K562 (cell line): ENCODE measurements around the gene MCCD1. TPM values are rescaled to one million over a fixed set of nuclear protein-coding genes. Genes with fewer than 3 reads are reported as not detected.
A peak's percentile ranks its signal among the peaks of the same experiment; 100 is the strongest.

Experiments
- CBFA2T3 ChIP-seq: fragments of 450-650 bp; IDR thresholded peaks from 2 replicates; pipeline ENCODE4 v1.6.1; 2017
- CEBPG ChIP-seq, 3 experiments: fragments of 200-800 bp in 1 of 3; sonication (Bioruptor generic) in 1 of 3; sonication (generic) in 1 of 3; formaldehyde crosslinking in 1 of 3; IDR thresholded peaks in 2 of 3; conservative IDR thresholded peaks in 1 of 3; 2 replicates each; pipeline versions ENCODE4 v1.6.1 to v1.8.0; 2016 to 2022; ENCODE audit warnings: missing compliant biosample characterization in 2 of 3, missing genetic modification characterization in 2 of 3, mild to moderate bottlenecking in 1 of 3, missing genetic modification reagents in 1 of 3
- DMBX1 ChIP-seq: fragments of 250-450 bp; sonication (Bioruptor Pico); IDR thresholded peaks from 2 replicates; pipeline ENCODE4 v1.8.0; 2022; ENCODE audit warnings: inconsistent platforms, mild to moderate bottlenecking, moderate library complexity, borderline replicate concordance
- GABPA ChIP-seq: fragments of 200-800 bp; sonication (Bioruptor generic); conservative IDR thresholded peaks from 2 replicates; pipeline ENCODE4 v1.6.1; 2016; ENCODE audit warnings: low read depth, missing genetic modification characterization, missing compliant biosample characterization
- MLLT1 ChIP-seq, 2 experiments: fragments of 450-650 bp; IDR thresholded peaks; 2 replicates each; pipeline ENCODE4 v1.6.1; 2016
- NFIX ChIP-seq: fragments of 250-450 bp; sonication (Bioruptor Pico); IDR thresholded peaks from 2 replicates; pipeline ENCODE4 v1.4.0; 2020; ENCODE audit warnings: low read depth, mild to moderate bottlenecking, moderate library complexity
- NKRF ChIP-seq: fragments of 450-650 bp; IDR thresholded peaks from 2 replicates; pipeline ENCODE4 v1.6.1; 2016; ENCODE audit warnings: borderline replicate concordance
- NR2C2 ChIP-seq, 2 experiments: fragments of 200-800 bp in 1 of 2; sonication (Bioruptor generic) in 1 of 2; sonication (generic) in 1 of 2; formaldehyde crosslinking in 1 of 2; IDR thresholded peaks; 2 replicates each; pipeline versions ENCODE4 v1.6.1 to v1.8.0; 2016 to 2022; ENCODE audit warnings: mild to moderate bottlenecking in 1 of 2, missing compliant biosample characterization in 1 of 2, missing genetic modification characterization in 1 of 2, missing genetic modification reagents in 1 of 2
- NRF1 ChIP-seq, 2 experiments: fragments of 450-650 bp; IDR thresholded peaks in 1 of 2; conservative IDR thresholded peaks in 1 of 2; 2 replicates each; pipeline ENCODE4 v1.6.1; 2014; ENCODE audit warnings: mild to moderate bottlenecking in 2 of 2
- PTTG1 ChIP-seq: fragments of 450-650 bp; IDR thresholded peaks from 2 replicates; pipeline ENCODE4 v1.6.1; 2016; ENCODE audit warnings: low read depth, mild to moderate bottlenecking, missing genetic modification characterization, missing compliant biosample characterization
- SMAD4 ChIP-seq: fragments of 250-450 bp; sonication (Bioruptor Pico); conservative IDR thresholded peaks from 2 replicates; pipeline ENCODE4 v1.8.0; 2021; ENCODE audit warnings: inconsistent platforms, mild to moderate bottlenecking, moderate library complexity
- SOX6 ChIP-seq: fragments of 450-650 bp; IDR thresholded peaks from 2 replicates; pipeline ENCODE4 v1.6.1; 2014; ENCODE audit warnings: mild to moderate bottlenecking
- ZC3H4 ChIP-seq: sonication (generic); formaldehyde crosslinking; IDR thresholded peaks from 2 replicates; pipeline ENCODE4 v1.9.0; 2021; ENCODE audit warnings: missing genetic modification reagents, borderline replicate concordance
- ZNF165 ChIP-seq: fragments of 250-450 bp; sonication (Bioruptor Pico); IDR thresholded peaks from 2 replicates; pipeline ENCODE4 v1.4.0; 2020; ENCODE audit warnings: borderline replicate concordance
- ZNF589 ChIP-seq: fragments of 200-800 bp; sonication (Bioruptor generic); IDR thresholded peaks from 2 replicates; pipeline ENCODE4 v1.6.1; 2016; ENCODE audit warnings: low read depth, missing genetic modification characterization, missing compliant biosample characterization
- ZNF766 ChIP-seq: fragments of 200-800 bp; sonication (Bioruptor generic); conservative IDR thresholded peaks from 2 replicates; pipeline ENCODE4 v1.6.1; 2016; ENCODE audit warnings: missing genetic modification characterization, missing compliant biosample characterization
- ZNF79 ChIP-seq: fragments of 250-450 bp; sonication (Bioruptor Pico); IDR thresholded peaks from 2 replicates; pipeline ENCODE4 v1.4.0; 2020; ENCODE audit warnings: low read depth, mild to moderate bottlenecking, moderate library complexity
- polyA plus RNA-seq, 8 experiments: library from polyadenylated mRNA; depleted of rRNA in 4 of 8; stranded (reverse) in 5 of 8; unstranded in 3 of 8; fragments of >200 nt; fragmentation: Nextera tagmentation in 2 of 8; fragmentation: Illumina TruSeq in 1 of 8; extraction: Ambion mirVana in 2 of 8; extraction: Trizol in 1 of 8; gene quantifications; 2 replicates each; pipeline versions ENCODE4 v1.2.1 to v1.2.3, GENCODE V29; 2011 to 2014; ENCODE audit warnings: inconsistent platforms in 1 of 8, missing spikeins in 1 of 8
- total RNA-seq, 7 experiments: library from RNA; depleted of rRNA in 6 of 7; stranded (reverse); fragments of >200 nt in 6 of 7; fragmentation: Illumina TruSeq in 2 of 7; extraction: Trizol in 2 of 7; gene quantifications; 2 replicates each; pipeline versions ENCODE4 v1.2.1 to v1.2.3, GENCODE V29; 2011 to 2021; ENCODE audit warnings: low replicate concordance in 1 of 7
- TF ChIP-seq, protein P1 (sequence below), 2 experiments: fragments of 200-800 bp in 1 of 2; sonication (Bioruptor generic) in 1 of 2; sonication (generic) in 1 of 2; formaldehyde crosslinking in 1 of 2; IDR thresholded peaks in 1 of 2; conservative IDR thresholded peaks in 1 of 2; 2 replicates each; pipeline versions ENCODE4 v1.5.0 to v1.6.1; 2016 to 2020; ENCODE audit warnings: missing compliant biosample characterization in 1 of 2, missing genetic modification characterization in 1 of 2, missing genetic modification reagents in 1 of 2
- TF ChIP-seq, protein P2 (sequence below): fragments of 450-650 bp; IDR thresholded peaks from 2 replicates; pipeline ENCODE4 v1.6.1; 2016; ENCODE audit warnings: low read depth, mild to moderate bottlenecking, moderate library complexity

The MCCD1 gene
- total and polyA plus RNA-seq, 9 of the 15 experiments (the other 6 are each of a cell fraction or from before 2014, with no cell fraction given): not detected

GRCh38 chr6:31558631-31559500 is 30.1 kb downstream of the MCCD1 start (continued):
- TF ChIP-seq, protein P1, sequence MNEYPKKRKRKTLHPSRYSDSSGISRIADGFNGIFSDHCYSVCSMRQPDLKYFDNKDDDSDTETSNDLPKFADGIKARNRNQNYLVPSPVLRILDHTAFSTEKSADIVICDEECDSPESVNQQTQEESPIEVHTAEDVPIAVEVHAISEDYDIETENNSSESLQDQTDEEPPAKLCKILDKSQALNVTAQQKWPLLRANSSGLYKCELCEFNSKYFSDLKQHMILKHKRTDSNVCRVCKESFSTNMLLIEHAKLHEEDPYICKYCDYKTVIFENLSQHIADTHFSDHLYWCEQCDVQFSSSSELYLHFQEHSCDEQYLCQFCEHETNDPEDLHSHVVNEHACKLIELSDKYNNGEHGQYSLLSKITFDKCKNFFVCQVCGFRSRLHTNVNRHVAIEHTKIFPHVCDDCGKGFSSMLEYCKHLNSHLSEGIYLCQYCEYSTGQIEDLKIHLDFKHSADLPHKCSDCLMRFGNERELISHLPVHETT (CRISPR knock-in tag; conservative IDR thresholded peaks at IDR 0.05 in 1 of 2, IDR thresholded peaks at IDR 0.05 in 1 of 2): peak in 1 of 2 experiments; percentile 44; a peak in 1 of 4 replicates
- no peak; the same call in 1 of the 2 replicates for TF ChIP-seq SMAD4
- 0 out of 2 replicates have a peak, but pooled peaks have one; percentile 8 for TF ChIP-seq SOX6
- peak; percentile 92 for TF ChIP-seq CEBPG (CRISPR knock-in tag; IDR thresholded peaks at IDR 0.05)
- peak; percentile 52 to 94 for TF ChIP-seq CEBPG (tag; conservative IDR thresholded peaks at IDR 0.05 in 1 of 2, IDR thresholded peaks at IDR 0.05 in 1 of 2)
- peak; percentile 67 for TF ChIP-seq GABPA (tag)
- no peak for TF ChIP-seq MLLT1 (IDR thresholded peaks at IDR 0.05)
- no peak for TF ChIP-seq NR2C2 (CRISPR knock-in tag; IDR thresholded peaks at IDR 0.05)
- TF ChIP-seq NR2C2 (tag; IDR thresholded peaks at IDR 0.05): peak; percentile 47; the same call in 1 of the 2 replicates
- TF ChIP-seq NKRF: no peak
- TF ChIP-seq NFIX (CRISPR knock-in tag): no peak
- peak; percentile 47; the same call in 1 of the 2 replicates for TF ChIP-seq ZNF589 (CRISPR knock-in tag)
- TF ChIP-seq, protein P2, sequence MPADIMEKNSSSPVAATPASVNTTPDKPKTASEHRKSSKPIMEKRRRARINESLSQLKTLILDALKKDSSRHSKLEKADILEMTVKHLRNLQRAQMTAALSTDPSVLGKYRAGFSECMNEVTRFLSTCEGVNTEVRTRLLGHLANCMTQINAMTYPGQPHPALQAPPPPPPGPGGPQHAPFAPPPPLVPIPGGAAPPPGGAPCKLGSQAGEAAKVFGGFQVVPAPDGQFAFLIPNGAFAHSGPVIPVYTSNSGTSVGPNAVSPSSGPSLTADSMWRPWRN: no peak
- peak; percentile 64; the same call in 1 of the 2 replicates for TF ChIP-seq DMBX1 (CRISPR knock-in tag)
- TF ChIP-seq ZC3H4: no peak
- TF ChIP-seq ZNF165: 0 out of 2 replicates have a peak, but pooled peaks have one; percentile 16
- 0 out of 2 replicates have a peak, but pooled peaks have one; percentile 3 for TF ChIP-seq ZNF79
- TF ChIP-seq NRF1 (conservative IDR thresholded peaks at IDR 0.05 in 1 of 2, IDR thresholded peaks at IDR 0.05 in 1 of 2): no peak
- TF ChIP-seq CBFA2T3: peak; percentile 43; the same call in 1 of the 2 replicates
- no peak for TF ChIP-seq ZNF766 (CRISPR knock-in tag)
- TF ChIP-seq PTTG1 (tag): no peak
